B cell (primary cell): ENCODE results near the gene ZNF554. TPM values are rescaled to one million over a fixed set of nuclear protein-coding genes. Genes with fewer than 3 reads are reported as not detected.
A peak's percentile ranks its signal among the peaks of the same experiment; 100 is the strongest.

Experiments
- ATAC-seq: fragments of 200-7000 bp; cut with Tn5 transposase; one replicate; pipeline ENCODE4 v1.10.0; 2021; ENCODE audit warnings: low read depth, mild to moderate bottlenecking, moderate number of reproducible peaks, moderate library complexity
- CTCF ChIA-PET: fragments of 350-600 bp; sonication (Branson Sonifier 250); formaldehyde crosslinking; loops from one replicate; lab custom pipeline; 2021; ENCODE audit warnings: antibody characterized with exemption, inconsistent platforms; lab: Charles Lee
- POLR2A ChIA-PET: fragments of 350-600 bp; sonication (Branson Sonifier 250); formaldehyde crosslinking; loops from one replicate; lab custom pipeline; 2021; ENCODE audit warnings: antibody characterized with exemption; lab: Charles Lee
- DNase-seq: peaks from one replicate; pipeline ENCODE4 v3.0.0; 2013
- H2AFZ ChIP-seq: 2 replicates; pipeline ENCODE4 v1.6.1; 2012; ENCODE audit warnings: mild to moderate bottlenecking, low read depth, low read length; ENCODE audit not compliant: insufficient read depth, poor library complexity, severe bottlenecking
- H3K27ac ChIP-seq, 2 donors: 1 replicate in 1 of 2; 2 replicates in 1 of 2; pipeline ENCODE4 v1.5.1; 2012 to 2013; ENCODE audit warnings: low read length in 2 of 2, mild to moderate bottlenecking in 2 of 2, moderate library complexity in 1 of 2
- H3K27me3 ChIP-seq, 4 experiments: fragments of 200-600 bp in 1 of 4; sonication (generic) in 1 of 4; replicated peaks in 1 of 4; 1 replicate in 2 of 4; 2 replicates in 2 of 4; pipeline versions ENCODE4 v1.6.1 to v1.7.0; 2013 to 2016; ENCODE audit warnings: low read length in 3 of 4, mild to moderate bottlenecking in 2 of 4, mixed read lengths in 1 of 4, moderate library complexity in 1 of 4; ENCODE audit not compliant: insufficient read depth in 4 of 4, control insufficient read depth in 3 of 4; ENCODE audit errors: control extremely low read depth in 1 of 4
- H3K36me3 ChIP-seq, 2 experiments: replicated peaks in 1 of 2; 1 replicate in 1 of 2; 2 replicates in 1 of 2; pipeline versions ENCODE4 v1.6.1 to v1.7.1; 2013; ENCODE audit warnings: low read length in 1 of 2; ENCODE audit not compliant: insufficient read depth in 2 of 2, control insufficient read depth in 1 of 2; ENCODE audit errors: control extremely low read depth in 1 of 2, extremely low read depth in 1 of 2
- H3K4me1 ChIP-seq, 2 donors: fragments of 200-600 bp in 1 of 2; sonication (generic) in 1 of 2; 1 replicate in 1 of 2; 2 replicates in 1 of 2; pipeline versions ENCODE4 v1.5.1 to v1.6.1; 2013 to 2017; ENCODE audit warnings: low read length in 2 of 2; ENCODE audit not compliant: control insufficient read depth in 2 of 2, insufficient read depth in 2 of 2
- H3K4me2 ChIP-seq: replicated peaks from 2 replicates; pipeline ENCODE3; 2012; ENCODE audit warnings: mild to moderate bottlenecking, low read depth, low read length; ENCODE audit not compliant: poor library complexity, severe bottlenecking
- H3K4me3 ChIP-seq, 5 experiments: fragments of 200-600 bp in 1 of 5; sonication (generic) in 1 of 5; 1 replicate in 3 of 5; 2 replicates in 2 of 5; pipeline versions ENCODE4 v1.5.1 to v1.7.0; 2011 to 2016; ENCODE audit warnings: low read length in 4 of 5, mild to moderate bottlenecking in 4 of 5, low read depth in 2 of 5, control low read depth in 1 of 5, moderate library complexity in 1 of 5; ENCODE audit not compliant: insufficient read depth in 1 of 5; ENCODE audit errors: control extremely low read depth in 1 of 5, extremely low read depth in 1 of 5
- H3K79me2 ChIP-seq: fragments of 200-600 bp; sonication (generic); one replicate; pipeline ENCODE4 v1.6.0; 2016; ENCODE audit warnings: low read length; ENCODE audit not compliant: control insufficient read depth, insufficient read depth
- H3K9ac ChIP-seq: fragments of 200-600 bp; sonication (generic); 2 replicates; pipeline ENCODE4 v1.6.1; 2017; ENCODE audit warnings: mild to moderate bottlenecking, low read length, moderate library complexity
- H3K9me3 ChIP-seq, 3 donors: one replicate each; pipeline versions ENCODE4 v1.6.1 to v1.7.1; 2013; ENCODE audit warnings: low read length in 2 of 3; ENCODE audit not compliant: control insufficient read depth in 2 of 3, insufficient read depth in 1 of 3; ENCODE audit errors: control extremely low read depth in 1 of 3
- H4K20me1 ChIP-seq: 2 replicates; pipeline ENCODE4 v1.6.0; 2012; ENCODE audit warnings: mild to moderate bottlenecking, low read length; ENCODE audit not compliant: insufficient read depth, control insufficient read depth, poor library complexity, severe bottlenecking
- H3K27ac Mint-ChIP-seq: one replicate; pipeline ENCODE4 v1.8.0; 2021; ENCODE audit warnings: mixed read lengths
- H3K27me3 Mint-ChIP-seq: one replicate; pipeline ENCODE4 v1.8.0; 2021; ENCODE audit warnings: mixed read lengths
- H3K4me1 Mint-ChIP-seq: one replicate; pipeline ENCODE4 v1.8.0; 2021; ENCODE audit warnings: mixed read lengths
- H3K4me3 Mint-ChIP-seq: one replicate; pipeline ENCODE4 v1.8.0; 2021; ENCODE audit warnings: mixed read lengths
- H3K9me3 Mint-ChIP-seq: one replicate; pipeline ENCODE4 v1.8.0; 2022; ENCODE audit warnings: mixed read lengths; ENCODE audit not compliant: insufficient read depth
- EZH2 ChIP-seq: IDR thresholded peaks from 2 replicates; pipeline ENCODE4 v1.6.1; 2012; ENCODE audit warnings: borderline replicate concordance, low read depth, mild to moderate bottlenecking, moderate library complexity, low read length; ENCODE audit not compliant: insufficient read depth, poor library complexity, severe bottlenecking
- WGBS: methylation state at CpG from one replicate; pipeline ENCODE4 v1.1.5; 2013; ENCODE audit warnings: missing lambda C conversion rate; ENCODE audit not compliant: insufficient coverage; 5-methylcytosine and 5-hydroxymethylcytosine counted together
- intact Hi-C: fragments of 100-400 bp; cut with micrococcal nuclease; formaldehyde crosslinking; loops from one replicate; pipeline ENCODE4 v1.10.0; 2022
- polyA plus RNA-seq: library from polyadenylated mRNA; depleted of rRNA; stranded (reverse); fragments of >200 nt; gene quantifications from 2 replicates; pipeline ENCODE4 v1.2.3, GENCODE V29; 2012
- total RNA-seq, 2 donors: library from RNA; stranded (reverse); fragments of 120-200 nt in 1 of 2; gene quantifications; 1 replicate in 1 of 2; 2 replicates in 1 of 2; pipeline versions ENCODE4 v1.2.3 to v1.2.4, GENCODE V29; 2013 to 2022
- TF ChIP-seq, protein P1 (sequence below): fragments of 200-600 bp; IDR thresholded peaks from one replicate; pipeline ENCODE4 v1.8.0; 2022; ENCODE audit warnings: antibody characterized with exemption, mild to moderate bottlenecking

The ZNF554 gene
- total and polyA plus RNA-seq, 2 donors (not counting 1 experiment from before 2014, with no cell fraction given) = 2.8 to 5.9 TPM

DNA sequence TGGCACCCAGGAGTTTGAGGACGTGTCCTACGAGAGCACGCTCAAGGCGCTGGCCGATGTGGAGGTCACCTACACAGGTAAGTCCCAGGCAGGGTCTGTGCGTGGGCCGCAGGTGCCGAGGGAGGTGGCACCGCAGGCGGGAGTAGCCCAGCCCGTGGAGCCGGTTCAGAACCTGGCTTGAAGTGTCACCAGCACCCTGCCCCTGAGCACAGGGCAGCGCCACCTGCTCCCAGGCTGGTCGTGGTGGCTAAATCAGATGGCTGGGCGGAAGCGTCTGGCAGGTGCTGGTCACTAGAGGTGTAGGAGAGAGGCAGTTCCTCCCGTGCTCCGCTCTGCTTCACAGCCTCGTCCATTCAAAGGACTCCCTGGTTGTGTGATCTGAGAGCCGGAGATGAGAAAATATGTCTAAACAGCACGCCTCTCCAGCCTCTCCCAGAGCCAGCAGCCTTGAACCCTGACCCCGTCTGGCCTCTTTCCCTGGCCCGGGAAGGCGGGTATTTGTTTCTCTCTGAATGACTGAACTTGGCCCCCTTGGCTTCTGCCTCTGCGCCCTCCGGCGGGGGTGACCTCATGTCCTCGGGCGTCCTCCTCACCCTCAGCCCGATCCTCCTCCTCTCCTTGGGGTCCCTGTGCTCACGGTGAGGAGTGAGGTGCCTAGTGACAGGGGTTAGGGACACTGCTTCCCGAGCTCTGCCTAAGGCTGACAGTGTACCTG is 29.0 kb upstream of the ZNF554 start:
- DNase-seq (no peak), ATAC-seq (no peak)
- Histone ChIP-seq H4K20me1 (no peaks in the 10 kb centered on the region), H3K4me2 (no peak overlapping the region), H2AFZ (no peak overlapping the region), H3K4me3 (no peak overlapping the region), H3K9ac (no peak overlapping the region), H3K4me1 (peaks cover 6 to 22% of the 10 kb centered on the region in 2 donors), H3K27ac (no peak overlapping the region), H3K9me3 (no peaks in the 10 kb centered on the region), H3K36me3 (peaks cover 0 to 25% of the 10 kb centered on the region in 2 experiments), H3K27me3 (no peaks in the 10 kb centered on the region), H3K79me2 (peaks cover 65% of the 10 kb centered on the region)
- Mint-ChIP-seq H3K4me3 (no peak overlapping the region), H3K27ac (peak overlapping the region; percentile 68), H3K27me3 (no peaks in the 10 kb centered on the region), H3K9me3 (no peaks in the 10 kb centered on the region), H3K4me1 (peaks cover 34% of the 10 kb centered on the region)
- 97% methylated on average over 31 of the region's 32 CpGs for WGBS
- TF ChIP-seq EZH2 = no peak
- TF ChIP-seq, protein P1, sequence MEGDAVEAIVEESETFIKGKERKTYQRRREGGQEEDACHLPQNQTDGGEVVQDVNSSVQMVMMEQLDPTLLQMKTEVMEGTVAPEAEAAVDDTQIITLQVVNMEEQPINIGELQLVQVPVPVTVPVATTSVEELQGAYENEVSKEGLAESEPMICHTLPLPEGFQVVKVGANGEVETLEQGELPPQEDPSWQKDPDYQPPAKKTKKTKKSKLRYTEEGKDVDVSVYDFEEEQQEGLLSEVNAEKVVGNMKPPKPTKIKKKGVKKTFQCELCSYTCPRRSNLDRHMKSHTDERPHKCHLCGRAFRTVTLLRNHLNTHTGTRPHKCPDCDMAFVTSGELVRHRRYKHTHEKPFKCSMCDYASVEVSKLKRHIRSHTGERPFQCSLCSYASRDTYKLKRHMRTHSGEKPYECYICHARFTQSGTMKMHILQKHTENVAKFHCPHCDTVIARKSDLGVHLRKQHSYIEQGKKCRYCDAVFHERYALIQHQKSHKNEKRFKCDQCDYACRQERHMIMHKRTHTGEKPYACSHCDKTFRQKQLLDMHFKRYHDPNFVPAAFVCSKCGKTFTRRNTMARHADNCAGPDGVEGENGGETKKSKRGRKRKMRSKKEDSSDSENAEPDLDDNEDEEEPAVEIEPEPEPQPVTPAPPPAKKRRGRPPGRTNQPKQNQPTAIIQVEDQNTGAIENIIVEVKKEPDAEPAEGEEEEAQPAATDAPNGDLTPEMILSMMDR = no peak
- intact Hi-C loops = no loop called here
- ChIA-PET POLR2A (no interaction called here), CTCF (no interaction called here)

DNA sequence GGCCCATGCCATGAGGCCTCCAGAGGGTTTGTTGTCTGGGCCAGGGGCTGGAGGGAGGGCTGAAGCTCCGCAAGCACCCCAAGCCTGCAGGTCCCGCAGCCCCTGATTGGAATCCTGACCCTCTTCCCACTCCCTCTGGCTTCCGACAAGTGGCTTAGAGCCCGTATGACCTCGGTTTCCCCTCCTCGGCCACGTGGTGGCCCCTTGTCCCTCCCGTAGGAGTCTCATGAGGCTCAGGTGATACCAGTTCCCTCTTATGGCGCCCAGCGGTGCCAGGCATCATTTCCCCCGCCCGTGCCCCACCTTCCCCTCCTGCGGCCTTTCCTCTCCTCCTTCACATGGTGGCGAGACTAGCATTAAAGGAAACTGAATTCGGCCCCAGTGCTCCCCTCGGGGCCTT is 28.2 kb upstream of the ZNF554 start:
- Mint-ChIP-seq H3K27ac (no peak overlapping the region), H3K27me3 (no peaks in the 10 kb centered on the region), H3K4me3 (no peak overlapping the region), H3K4me1 (peaks cover 29% of the 10 kb centered on the region), H3K9me3 (no peaks in the 10 kb centered on the region)
- ChIA-PET POLR2A (no interaction called here), CTCF (no interaction called here)
- peaks cover 0 to 28% of the 10 kb centered on the region in 2 experiments for H3K36me3 ChIP-seq
- 92% methylated on average over 15 of the region's 16 CpGs for WGBS
- ATAC-seq (no peak), DNase-seq (no peak)
- no peaks in the 10 kb centered on the region for H3K27me3 ChIP-seq
- intact Hi-C loops = no loop called here
- H3K79me2 ChIP-seq = peaks cover 65% of the 10 kb centered on the region
- H3K4me3 ChIP-seq = no peak overlapping the region
- no peak overlapping the region for H3K4me2 ChIP-seq
- H3K4me1 ChIP-seq = peaks cover 0 to 14% of the 10 kb centered on the region in 2 donors
- H2AFZ ChIP-seq = no peak overlapping the region
- TF ChIP-seq EZH2 = no peak
- TF ChIP-seq, protein P1 = no peak
- H4K20me1 ChIP-seq = no peaks in the 10 kb centered on the region
- H3K9ac ChIP-seq = no peak overlapping the region
- H3K27ac ChIP-seq = no peak overlapping the region
- H3K9me3 ChIP-seq = no peaks in the 10 kb centered on the region
